Sigmoid colon (tissue), 4 donors: Measurements from ENCODE around the gene PPM1K.

Source experiments
- EP300 ChIP-seq, 4 donors: sonication (generic); formaldehyde crosslinking; IDR thresholded peaks; one replicate each; pipeline ENCODE4 v1.6.1; 2017; ENCODE audit warnings: antibody characterized with exemption in 4 of 4
- POLR2A ChIP-seq, 2 donors: fragments of 450-650 bp; IDR thresholded peaks; one replicate each; pipeline ENCODE4 v1.6.1; 2016; ENCODE audit warnings: antibody characterized with exemption in 2 of 2, mild to moderate bottlenecking in 2 of 2, moderate library complexity in 2 of 2
- POLR2AphosphoS5 ChIP-seq, 4 donors: sonication (generic); formaldehyde crosslinking; IDR thresholded peaks; one replicate each; pipeline ENCODE4 v1.6.1; 2017; ENCODE audit warnings: antibody characterized with exemption in 4 of 4
- TF ChIP-seq, protein P1 (sequence below), 4 experiments: fragments of 450-650 bp in 3 of 4; fragments of 200-600 bp in 1 of 4; IDR thresholded peaks; one replicate each; pipeline ENCODE4 v1.5.1; 2016 to 2019; ENCODE audit warnings: antibody characterized with exemption in 4 of 4, mild to moderate bottlenecking in 3 of 4, moderate library complexity in 2 of 4

- TF ChIP-seq POLR2AphosphoS5 (IDR thresholded peaks at IDR 0.05) (no peak), EP300 (IDR thresholded peaks at IDR 0.05) (no peak), POLR2A (IDR thresholded peaks at IDR 0.05) (no peak)
- TF ChIP-seq, protein P1, sequence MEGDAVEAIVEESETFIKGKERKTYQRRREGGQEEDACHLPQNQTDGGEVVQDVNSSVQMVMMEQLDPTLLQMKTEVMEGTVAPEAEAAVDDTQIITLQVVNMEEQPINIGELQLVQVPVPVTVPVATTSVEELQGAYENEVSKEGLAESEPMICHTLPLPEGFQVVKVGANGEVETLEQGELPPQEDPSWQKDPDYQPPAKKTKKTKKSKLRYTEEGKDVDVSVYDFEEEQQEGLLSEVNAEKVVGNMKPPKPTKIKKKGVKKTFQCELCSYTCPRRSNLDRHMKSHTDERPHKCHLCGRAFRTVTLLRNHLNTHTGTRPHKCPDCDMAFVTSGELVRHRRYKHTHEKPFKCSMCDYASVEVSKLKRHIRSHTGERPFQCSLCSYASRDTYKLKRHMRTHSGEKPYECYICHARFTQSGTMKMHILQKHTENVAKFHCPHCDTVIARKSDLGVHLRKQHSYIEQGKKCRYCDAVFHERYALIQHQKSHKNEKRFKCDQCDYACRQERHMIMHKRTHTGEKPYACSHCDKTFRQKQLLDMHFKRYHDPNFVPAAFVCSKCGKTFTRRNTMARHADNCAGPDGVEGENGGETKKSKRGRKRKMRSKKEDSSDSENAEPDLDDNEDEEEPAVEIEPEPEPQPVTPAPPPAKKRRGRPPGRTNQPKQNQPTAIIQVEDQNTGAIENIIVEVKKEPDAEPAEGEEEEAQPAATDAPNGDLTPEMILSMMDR (IDR thresholded peaks at IDR 0.05) = no peak
These were observed 883 bp upstream of the PPM1K start for GRCh38 chr4:88285235-88285653.
